ENCODE results near the gene SRRD. TPM values are rescaled to one million over a fixed set of nuclear protein-coding genes. Genes with fewer than 3 reads are reported as not detected.

SRRD gene
- total RNA-seq, 4 donors from 2014 or later: 24.0 to 53.1 (median 27.4) TPM

DNA sequence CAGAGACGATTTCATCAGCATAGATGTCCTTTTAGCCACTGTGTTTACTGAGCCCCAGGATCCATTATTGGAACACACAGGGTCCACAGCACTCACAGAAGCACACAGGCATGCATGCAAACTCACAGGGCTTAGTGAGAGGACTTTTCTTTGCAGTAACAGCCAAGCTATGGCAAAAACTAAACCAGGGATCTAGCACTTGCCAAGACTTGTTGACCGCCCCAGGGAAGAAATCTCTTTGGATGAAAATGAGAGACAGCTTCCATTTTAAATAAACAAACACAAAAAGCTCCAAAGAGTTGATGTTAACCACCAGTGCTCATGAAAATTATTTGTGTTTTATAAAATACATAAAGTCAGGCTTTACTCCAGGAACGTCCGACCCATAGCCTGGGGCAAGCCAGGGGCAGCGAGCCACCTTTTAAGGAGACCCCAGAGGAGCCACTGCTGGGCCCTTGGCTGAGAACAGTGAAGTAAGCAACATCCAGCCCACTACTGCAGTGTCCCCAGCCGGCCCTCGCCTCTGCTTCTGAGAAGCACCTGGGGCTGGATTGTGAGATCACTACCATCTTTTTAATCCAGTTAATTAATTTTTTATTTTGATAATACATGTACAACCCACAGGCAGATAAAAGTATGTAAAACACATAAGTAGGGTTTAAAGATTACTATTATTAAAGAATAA lies 50.6 kb downstream of the SRRD start:
- TF ChIP-seq POLR2A (IDR thresholded peaks at IDR 0.05): no peak
- TF ChIP-seq, protein P1, sequence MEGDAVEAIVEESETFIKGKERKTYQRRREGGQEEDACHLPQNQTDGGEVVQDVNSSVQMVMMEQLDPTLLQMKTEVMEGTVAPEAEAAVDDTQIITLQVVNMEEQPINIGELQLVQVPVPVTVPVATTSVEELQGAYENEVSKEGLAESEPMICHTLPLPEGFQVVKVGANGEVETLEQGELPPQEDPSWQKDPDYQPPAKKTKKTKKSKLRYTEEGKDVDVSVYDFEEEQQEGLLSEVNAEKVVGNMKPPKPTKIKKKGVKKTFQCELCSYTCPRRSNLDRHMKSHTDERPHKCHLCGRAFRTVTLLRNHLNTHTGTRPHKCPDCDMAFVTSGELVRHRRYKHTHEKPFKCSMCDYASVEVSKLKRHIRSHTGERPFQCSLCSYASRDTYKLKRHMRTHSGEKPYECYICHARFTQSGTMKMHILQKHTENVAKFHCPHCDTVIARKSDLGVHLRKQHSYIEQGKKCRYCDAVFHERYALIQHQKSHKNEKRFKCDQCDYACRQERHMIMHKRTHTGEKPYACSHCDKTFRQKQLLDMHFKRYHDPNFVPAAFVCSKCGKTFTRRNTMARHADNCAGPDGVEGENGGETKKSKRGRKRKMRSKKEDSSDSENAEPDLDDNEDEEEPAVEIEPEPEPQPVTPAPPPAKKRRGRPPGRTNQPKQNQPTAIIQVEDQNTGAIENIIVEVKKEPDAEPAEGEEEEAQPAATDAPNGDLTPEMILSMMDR (IDR thresholded peaks at IDR 0.05 in 4 of 5, conservative IDR thresholded peaks at IDR 0.05 in 1 of 5): no peak
- Histone ChIP-seq H3K27me3 (no peaks in the 10 kb centered on the region), H3K9me3 (no peaks in the 10 kb centered on the region), H3K36me3 (peaks cover 0 to 41% of the 10 kb centered on the region in 2 donors), H3K4me1 (peaks cover 42% of the 10 kb centered on the region in 2 donors), H3K4me3 (no peak overlapping the region), H3K27ac (peak overlapping the region; percentile 47 to 98 (median 76))
- in situ Hi-C loops (cut with MboI; ENCODE audit: low sequenced_read_pairs in 4 of 4) (no loop called here), intact Hi-C loops (cut with DNase I; ENCODE audit: low total_unique reads) (no loop called here)
- no peak for ATAC-seq
- DNase-seq: no peak

DNA sequence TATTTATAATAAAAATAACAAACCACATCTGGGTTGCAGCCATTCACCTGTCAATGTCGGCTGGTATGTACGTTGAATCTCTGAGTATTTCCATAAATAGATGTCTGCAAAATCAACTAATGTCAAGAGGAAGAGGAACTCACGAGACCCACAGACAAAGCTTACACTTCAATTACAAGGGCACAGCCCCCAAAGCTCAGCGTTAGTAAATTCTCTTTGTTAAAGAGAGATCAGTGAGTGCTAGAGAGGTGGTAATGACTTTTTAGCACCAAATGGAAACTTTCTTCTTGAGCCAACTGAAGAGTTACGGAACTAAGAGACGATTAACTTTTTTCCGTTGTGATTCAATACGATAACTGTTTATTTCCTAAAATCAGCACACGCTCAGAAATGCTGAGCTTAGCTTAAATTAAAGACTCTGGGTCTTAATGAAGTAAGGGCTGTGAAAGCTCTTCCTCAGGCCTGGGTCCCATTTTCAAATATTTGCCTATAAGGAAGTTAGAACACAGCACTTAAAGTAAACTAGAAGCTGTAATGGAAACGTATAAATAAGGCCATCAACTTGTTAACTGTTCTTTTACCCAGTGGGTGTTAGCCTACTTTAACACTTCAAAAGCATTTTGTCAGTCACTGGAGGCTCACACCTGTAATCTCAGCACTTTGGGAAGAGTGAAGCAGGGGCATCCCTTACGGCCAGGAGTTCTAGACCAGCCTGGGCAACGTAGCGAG lies 51.4 kb downstream of the SRRD start:
- H3K9me3 ChIP-seq: no peaks in the 10 kb centered on the region
- peak overlapping the region; percentile 15 to 98 (median 76) for H3K27ac ChIP-seq
- DNase-seq: no peak
- no peak for ATAC-seq
- no peak for TF ChIP-seq POLR2A (IDR thresholded peaks at IDR 0.05)
- TF ChIP-seq, protein P1 (IDR thresholded peaks at IDR 0.05 in 4 of 5, conservative IDR thresholded peaks at IDR 0.05 in 1 of 5): no peak
- intact Hi-C loops (cut with DNase I; ENCODE audit: low total_unique reads): no loop called here
- no peak overlapping the region for H3K4me3 ChIP-seq
- H3K36me3 ChIP-seq: peaks cover 0 to 48% of the 10 kb centered on the region in 2 donors
- H3K27me3 ChIP-seq: no peaks in the 10 kb centered on the region
- H3K4me1 ChIP-seq: peaks cover 35 to 36% of the 10 kb centered on the region in 2 donors
- in situ Hi-C loops (cut with MboI; ENCODE audit: low sequenced_read_pairs in 4 of 4): no loop called here

DNA sequence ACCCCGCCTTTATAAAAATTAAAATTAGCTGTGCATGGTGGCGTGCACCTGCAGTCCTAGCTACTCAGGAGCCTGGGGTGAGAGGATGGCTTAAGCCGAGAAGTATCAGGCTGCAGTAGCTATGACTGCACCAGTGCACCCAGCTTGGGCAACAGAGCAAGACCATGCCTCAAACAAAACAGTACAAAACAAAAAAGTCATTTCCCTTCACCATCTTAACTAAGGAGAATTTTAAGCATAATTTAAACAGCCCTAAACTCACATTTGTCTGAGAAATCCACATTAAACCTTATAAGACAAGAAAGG lies 51.9 kb downstream of the SRRD start:
- Histone ChIP-seq H3K36me3 (peaks cover 0 to 54% of the 10 kb centered on the region in 2 donors), H3K27me3 (no peaks in the 10 kb centered on the region), H3K4me3 (no peak overlapping the region), H3K9me3 (no peaks in the 10 kb centered on the region), H3K27ac (peak overlapping the region; percentile 15 to 98 (median 76)), H3K4me1 (peaks cover 31 to 35% of the 10 kb centered on the region in 2 donors)
- intact Hi-C loops (cut with DNase I; ENCODE audit: low total_unique reads) (no loop called here), in situ Hi-C loops (cut with MboI; ENCODE audit: low sequenced_read_pairs in 4 of 4) (no loop called here)
- DNase-seq: no peak
- TF ChIP-seq, protein P1 (IDR thresholded peaks at IDR 0.05 in 4 of 5, conservative IDR thresholded peaks at IDR 0.05 in 1 of 5): no peak
- no peak for TF ChIP-seq POLR2A (IDR thresholded peaks at IDR 0.05)
- ATAC-seq: no peak

DNA sequence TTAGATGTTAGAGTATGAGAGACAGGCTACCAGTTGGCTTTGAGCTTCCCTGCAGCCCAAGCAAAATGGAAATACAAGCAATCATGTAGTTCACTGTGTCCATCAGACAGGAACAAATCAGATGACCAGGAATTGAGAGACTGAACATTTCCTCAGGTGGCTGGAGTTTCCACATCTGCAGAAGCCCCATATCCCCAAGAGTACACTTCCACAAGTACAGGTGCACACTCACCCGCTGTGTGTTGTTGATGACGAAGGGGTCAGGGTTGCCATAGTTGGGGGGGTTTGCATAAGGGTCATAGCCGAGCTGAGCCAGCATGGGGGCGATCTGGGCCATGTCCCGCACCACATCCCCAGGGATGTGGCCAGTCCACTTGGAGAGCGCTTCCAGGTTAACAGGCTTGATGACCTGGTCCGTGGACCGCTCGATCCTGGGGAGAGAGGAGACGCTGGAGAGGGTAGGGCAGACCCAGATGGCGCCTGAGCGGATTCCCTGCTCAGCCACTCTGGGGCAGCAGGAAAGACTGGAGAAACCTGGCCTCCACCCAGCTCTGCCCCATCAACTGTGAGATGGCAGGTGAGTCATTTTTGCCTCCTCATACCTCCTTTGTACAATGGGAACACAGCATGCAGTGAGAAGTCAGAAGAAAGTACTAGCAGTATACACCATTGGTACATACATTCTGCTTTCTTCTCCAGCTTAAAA lies 52.5 kb downstream of the SRRD start:
- peaks cover 31 to 35% of the 10 kb centered on the region in 2 donors for H3K4me1 ChIP-seq
- TF ChIP-seq, protein P1 (IDR thresholded peaks at IDR 0.05 in 4 of 5, conservative IDR thresholded peaks at IDR 0.05 in 1 of 5): no peak
- no peak for TF ChIP-seq POLR2A (IDR thresholded peaks at IDR 0.05)
- H3K9me3 ChIP-seq: no peaks in the 10 kb centered on the region
- H3K27ac ChIP-seq: peak overlapping the region; percentile 69 to 98 (median 76)
- H3K4me3 ChIP-seq: no peak overlapping the region
- intact Hi-C loops (cut with DNase I; ENCODE audit: low total_unique reads) (no loop called here), in situ Hi-C loops (cut with MboI; ENCODE audit: low sequenced_read_pairs in 4 of 4) (no loop called here)
- ATAC-seq (peak; percentile 9 to 48), DNase-seq (peak in 1 of 2 donors; percentile 43)
- no peaks in the 10 kb centered on the region for H3K27me3 ChIP-seq
- peaks cover 0 to 52% of the 10 kb centered on the region in 2 donors for H3K36me3 ChIP-seq
